ENCODE results near the gene TSPOAP1.

TSPOAP1 gene

GRCh38 chr17:58358408-58359172 is 30.0 kb upstream of the TSPOAP1 start:
- Histone ChIP-seq H3K36me3 (ENCODE audit: control insufficient read depth, insufficient read depth, low read length) (peaks cover 3% of the 10 kb centered on the region), H3K9ac (ENCODE audit: low read depth, low read length) (no peak overlapping the region), H3K27me3 (ENCODE audit: control insufficient read depth, insufficient read depth, low read length) (peaks cover 4% of the 10 kb centered on the region), H3K4me3 (ENCODE audit: low read depth, low read length) (no peak overlapping the region), H3K9me3 (ENCODE audit: control insufficient read depth, insufficient read depth, low read length) (no peaks in the 10 kb centered on the region), H3K4me1 (ENCODE audit: control insufficient read depth, insufficient read depth, low read length) (no peaks in the 10 kb centered on the region)

DNA sequence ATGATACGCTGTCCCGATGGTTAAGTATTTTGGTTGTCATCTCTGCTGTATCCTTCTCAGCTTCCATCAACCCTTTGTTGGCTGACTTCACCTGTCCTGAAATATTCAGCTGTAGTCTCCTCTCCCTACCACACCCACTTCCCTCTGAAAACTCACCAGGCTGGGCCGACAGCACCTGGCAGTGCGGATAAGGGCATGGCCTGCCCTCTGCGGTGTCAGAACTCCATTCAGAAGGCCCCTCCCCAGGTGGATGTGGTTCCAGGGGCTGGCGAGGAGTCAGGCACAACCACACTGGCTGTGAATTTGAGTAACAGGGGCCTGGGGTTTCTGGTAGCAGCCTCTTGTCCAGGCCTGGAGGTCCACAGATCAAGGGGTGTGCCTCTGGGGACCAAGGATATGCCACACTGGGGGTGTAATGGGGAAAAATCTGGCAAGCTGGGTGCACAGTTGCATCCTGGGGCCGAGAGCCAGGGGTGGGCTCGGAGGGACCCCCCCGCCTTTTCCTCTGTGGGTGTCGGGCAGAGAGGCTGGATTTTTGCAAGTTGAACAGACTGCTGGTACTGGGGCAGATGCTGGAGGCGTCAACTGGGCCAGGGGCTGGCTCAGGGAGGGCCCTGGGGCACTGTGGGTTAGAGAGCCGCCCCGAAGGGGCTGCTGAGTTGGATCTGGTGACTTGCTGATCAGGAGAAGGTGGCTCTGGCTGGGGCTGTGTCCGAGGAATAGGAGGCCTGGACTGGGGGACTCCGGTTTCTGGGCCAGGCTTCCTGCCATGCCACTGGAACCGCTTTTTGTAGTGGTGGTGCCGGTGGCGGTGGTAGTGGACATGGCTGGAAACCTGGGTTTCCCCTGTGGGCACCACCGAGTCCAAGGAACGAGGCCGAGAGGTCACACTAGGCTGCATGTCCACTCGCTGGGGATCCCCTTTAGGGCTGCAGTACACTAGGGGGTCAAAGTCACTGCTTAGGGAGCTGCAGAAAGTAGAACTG is 29.0 kb upstream of the TSPOAP1 start:
- Histone ChIP-seq H3K9me3 (ENCODE audit: control insufficient read depth, insufficient read depth, low read length) (no peaks in the 10 kb centered on the region), H3K36me3 (ENCODE audit: control insufficient read depth, insufficient read depth, low read length) (peaks cover 3% of the 10 kb centered on the region), H3K9ac (ENCODE audit: low read depth, low read length) (no peak overlapping the region), H3K4me3 (ENCODE audit: low read depth, low read length) (no peak overlapping the region), H3K27me3 (ENCODE audit: control insufficient read depth, insufficient read depth, low read length) (peaks cover 4% of the 10 kb centered on the region), H3K4me1 (ENCODE audit: control insufficient read depth, insufficient read depth, low read length) (peaks cover 3% of the 10 kb centered on the region)

DNA sequence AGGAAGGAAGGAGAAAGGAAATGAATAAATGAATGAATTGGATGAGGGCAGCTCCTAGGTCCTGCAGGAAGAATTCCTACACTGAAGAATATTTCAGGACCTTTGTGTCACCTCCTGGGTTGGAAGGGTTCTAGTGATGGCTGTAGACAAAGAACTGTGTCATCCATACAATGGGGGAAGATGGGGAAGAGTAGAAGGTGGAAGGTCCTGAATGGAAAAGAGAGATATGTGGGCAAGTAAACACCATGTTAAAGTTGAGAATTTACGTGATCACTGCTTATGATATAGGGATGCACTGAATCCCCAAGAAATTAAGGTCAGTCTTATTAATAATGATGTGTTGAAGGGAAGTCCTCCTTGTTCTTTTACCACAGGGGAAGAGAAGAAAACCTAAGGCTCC is 27.6 kb upstream of the TSPOAP1 start:
- peaks cover 3% of the 10 kb centered on the region for H3K4me1 ChIP-seq (ENCODE audit: control insufficient read depth, insufficient read depth, low read length)
- H3K9ac ChIP-seq (ENCODE audit: low read depth, low read length), result no peak overlapping the region
- no peak overlapping the region for H3K4me3 ChIP-seq (ENCODE audit: low read depth, low read length)
- H3K36me3 ChIP-seq (ENCODE audit: control insufficient read depth, insufficient read depth, low read length), result peaks cover 3% of the 10 kb centered on the region
- H3K9me3 ChIP-seq (ENCODE audit: control insufficient read depth, insufficient read depth, low read length), result no peaks in the 10 kb centered on the region
- peaks cover 4% of the 10 kb centered on the region for H3K27me3 ChIP-seq (ENCODE audit: control insufficient read depth, insufficient read depth, low read length)

GRCh38 chr17:58354541-58355216 is 26.1 kb upstream of the TSPOAP1 start:
- no peak overlapping the region for H3K9ac ChIP-seq (ENCODE audit: low read depth, low read length)
- peaks cover 4% of the 10 kb centered on the region for H3K27me3 ChIP-seq (ENCODE audit: control insufficient read depth, insufficient read depth, low read length)
- H3K4me3 ChIP-seq (ENCODE audit: low read depth, low read length), result no peak overlapping the region
- H3K9me3 ChIP-seq (ENCODE audit: control insufficient read depth, insufficient read depth, low read length), result no peaks in the 10 kb centered on the region
- peaks cover 3% of the 10 kb centered on the region for H3K4me1 ChIP-seq (ENCODE audit: control insufficient read depth, insufficient read depth, low read length)
- H3K36me3 ChIP-seq (ENCODE audit: control insufficient read depth, insufficient read depth, low read length), result peaks cover 4% of the 10 kb centered on the region

GRCh38 chr17:58353389-58353825 is 24.8 kb upstream of the TSPOAP1 start:
- Histone ChIP-seq H3K36me3 (ENCODE audit: control insufficient read depth, insufficient read depth, low read length) (peaks cover 13% of the 10 kb centered on the region), H3K9me3 (ENCODE audit: control insufficient read depth, insufficient read depth, low read length) (no peaks in the 10 kb centered on the region), H3K27me3 (ENCODE audit: control insufficient read depth, insufficient read depth, low read length) (peaks cover 4% of the 10 kb centered on the region), H3K4me3 (ENCODE audit: low read depth, low read length) (peak overlapping the region; percentile 99), H3K4me1 (ENCODE audit: control insufficient read depth, insufficient read depth, low read length) (peaks cover 3% of the 10 kb centered on the region), H3K9ac (ENCODE audit: low read depth, low read length) (no peak overlapping the region)

- Histone ChIP-seq H3K27me3 (ENCODE audit: control insufficient read depth, insufficient read depth, low read length) (peaks cover 4% of the 10 kb centered on the region), H3K4me1 (ENCODE audit: control insufficient read depth, insufficient read depth, low read length) (peaks cover 3% of the 10 kb centered on the region), H3K36me3 (ENCODE audit: control insufficient read depth, insufficient read depth, low read length) (peaks cover 18% of the 10 kb centered on the region), H3K4me3 (ENCODE audit: low read depth, low read length) (peak overlapping the region; percentile 99), H3K9ac (ENCODE audit: low read depth, low read length) (peak overlapping the region; percentile 73), H3K9me3 (ENCODE audit: control insufficient read depth, insufficient read depth, low read length) (no peaks in the 10 kb centered on the region)
Observed at GRCh38 chr17:58352596-58353388, 24.2 kb upstream of the TSPOAP1 start.

GRCh38 chr17:58351831-58352595 is 23.4 kb upstream of the TSPOAP1 start, which contains the start of gene SUPT4H1:
Gene SUPT4H1 (minus strand): TSS chr17:58352201. CDS start chr17:58352135, 66 bp downstream.
- peaks cover 3% of the 10 kb centered on the region for H3K4me1 ChIP-seq (ENCODE audit: control insufficient read depth, insufficient read depth, low read length)
- H3K9me3 ChIP-seq (ENCODE audit: control insufficient read depth, insufficient read depth, low read length), result no peaks in the 10 kb centered on the region
- peak within 1 kb of the TSS; percentile 92 for H3K9ac ChIP-seq (ENCODE audit: low read depth, low read length)
- H3K4me3 ChIP-seq (ENCODE audit: low read depth, low read length), result peak within 1 kb of the TSS; percentile 99
- H3K27me3 ChIP-seq (ENCODE audit: control insufficient read depth, insufficient read depth, low read length), result peaks cover 4% of the 10 kb centered on the region
- peaks cover 21% of the 10 kb centered on the region for H3K36me3 ChIP-seq (ENCODE audit: control insufficient read depth, insufficient read depth, low read length)

GRCh38 chr17:58351182-58351581 is 22.6 kb upstream of the TSPOAP1 start:
- peaks cover 4% of the 10 kb centered on the region for H3K27me3 ChIP-seq (ENCODE audit: control insufficient read depth, insufficient read depth, low read length)
- H3K4me3 ChIP-seq (ENCODE audit: low read depth, low read length), result peak overlapping the region; percentile 99
- no peaks in the 10 kb centered on the region for H3K9me3 ChIP-seq (ENCODE audit: control insufficient read depth, insufficient read depth, low read length)
- peaks cover 3% of the 10 kb centered on the region for H3K4me1 ChIP-seq (ENCODE audit: control insufficient read depth, insufficient read depth, low read length)
- H3K36me3 ChIP-seq (ENCODE audit: control insufficient read depth, insufficient read depth, low read length), result peaks cover 24% of the 10 kb centered on the region
- H3K9ac ChIP-seq (ENCODE audit: low read depth, low read length), result peak overlapping the region; percentile 92

- H3K9me3 ChIP-seq (ENCODE audit: control insufficient read depth, insufficient read depth, low read length), result no peaks in the 10 kb centered on the region
- peaks cover 43% of the 10 kb centered on the region for H3K36me3 ChIP-seq (ENCODE audit: control insufficient read depth, insufficient read depth, low read length)
- H3K27me3 ChIP-seq (ENCODE audit: control insufficient read depth, insufficient read depth, low read length), result no peaks in the 10 kb centered on the region
- H3K9ac ChIP-seq (ENCODE audit: low read depth, low read length), result no peak overlapping the region
- H3K4me1 ChIP-seq (ENCODE audit: control insufficient read depth, insufficient read depth, low read length), result no peaks in the 10 kb centered on the region
- H3K4me3 ChIP-seq (ENCODE audit: low read depth, low read length), result no peak overlapping the region
Observed at GRCh38 chr17:58348038-58348437, 19.4 kb upstream of the TSPOAP1 start.

GRCh38 chr17:58345500-58345899 is 16.9 kb upstream of the TSPOAP1 start:
- no peaks in the 10 kb centered on the region for H3K4me1 ChIP-seq (ENCODE audit: control insufficient read depth, insufficient read depth, low read length)
- no peaks in the 10 kb centered on the region for H3K27me3 ChIP-seq (ENCODE audit: control insufficient read depth, insufficient read depth, low read length)
- H3K9me3 ChIP-seq (ENCODE audit: control insufficient read depth, insufficient read depth, low read length), result no peaks in the 10 kb centered on the region
- H3K9ac ChIP-seq (ENCODE audit: low read depth, low read length), result no peak overlapping the region
- peaks cover 43% of the 10 kb centered on the region for H3K36me3 ChIP-seq (ENCODE audit: control insufficient read depth, insufficient read depth, low read length)
- no peak overlapping the region for H3K4me3 ChIP-seq (ENCODE audit: low read depth, low read length)
